Mesendoderm (in vitro differentiated cells): Measurements from ENCODE around the gene TULP1.
"Not testable (repeated sequence)": the region's sequence is repeated elsewhere in the genome, so short reads cannot be mapped to it uniquely, and the experiment has no call there.

ENCODE experiments used
- DNase-seq: peaks from one replicate; pipeline ENCODE4 v3.0.0; 2013
- H2AK5ac ChIP-seq: 2 replicates; pipeline ENCODE4 v1.6.1; 2013; ENCODE audit warnings: low read length, inconsistent platforms
- H2BK120ac ChIP-seq: 2 replicates; pipeline ENCODE4 v1.6.1; 2013; ENCODE audit warnings: low read depth, mild to moderate bottlenecking, low read length, moderate library complexity, mixed read lengths
- H2BK15ac ChIP-seq: replicated peaks from 2 replicates; pipeline ENCODE4 v1.6.1; 2013; ENCODE audit warnings: low read depth, mild to moderate bottlenecking, moderate library complexity
- H2BK5ac ChIP-seq: 2 replicates; pipeline ENCODE4 v1.6.1; 2013; ENCODE audit warnings: low read length, inconsistent platforms
- H3K18ac ChIP-seq: 2 replicates; pipeline ENCODE4 v1.6.1; 2013; ENCODE audit warnings: mild to moderate bottlenecking, low read length, mixed read lengths
- H3K23ac ChIP-seq: one replicate; pipeline ENCODE4 v1.6.1; 2013; ENCODE audit warnings: low read length
- H3K27ac ChIP-seq: 2 replicates; pipeline ENCODE4 v1.5.1; 2013; ENCODE audit warnings: low read depth, mild to moderate bottlenecking, inconsistent platforms, low read length, moderate library complexity
- H3K27me3 ChIP-seq: 2 replicates; pipeline ENCODE4 v1.6.1; 2013; ENCODE audit warnings: low read length, control low read depth, mild to moderate bottlenecking, inconsistent platforms; ENCODE audit not compliant: insufficient read depth, poor library complexity
- H3K36me3 ChIP-seq: 2 replicates; pipeline ENCODE4 v1.6.1; 2013; ENCODE audit warnings: low read length, inconsistent platforms; ENCODE audit not compliant: control insufficient read depth, insufficient read depth
- H3K4ac ChIP-seq: one replicate; pipeline ENCODE4 v1.6.1; 2013; ENCODE audit warnings: low read depth, mild to moderate bottlenecking, low read length, moderate library complexity
- H3K4me1 ChIP-seq: 2 replicates; pipeline ENCODE4 v1.6.1; 2013; ENCODE audit warnings: low read depth, low read length, inconsistent platforms; ENCODE audit not compliant: control insufficient read depth
- H3K4me2 ChIP-seq: 2 replicates; pipeline ENCODE4 v1.6.1; 2013; ENCODE audit warnings: low read length
- H3K4me3 ChIP-seq: 2 replicates; pipeline ENCODE4 v1.5.1; 2013; ENCODE audit warnings: mild to moderate bottlenecking, low read length
- H3K56ac ChIP-seq: one replicate; pipeline ENCODE4 v1.6.1; 2013; ENCODE audit warnings: low read length
- H3K79me1 ChIP-seq: 2 replicates; pipeline ENCODE4 v1.6.1; 2013; ENCODE audit warnings: low read length, inconsistent platforms
- H3K79me2 ChIP-seq: 2 replicates; pipeline ENCODE4 v1.6.1; 2013; ENCODE audit warnings: mild to moderate bottlenecking, low read length; ENCODE audit not compliant: control insufficient read depth, insufficient read depth
- H3K9ac ChIP-seq: 2 replicates; pipeline ENCODE4 v1.6.1; 2013; ENCODE audit warnings: low read length, inconsistent platforms
- H4K5ac ChIP-seq: one replicate; pipeline ENCODE4 v1.6.1; 2013; ENCODE audit warnings: low read length
- H4K8ac ChIP-seq: one replicate; pipeline ENCODE4 v1.6.1; 2013; ENCODE audit warnings: low read depth, mild to moderate bottlenecking, control low read depth, low read length, moderate library complexity
- WGBS: extraction: QIAGEN DNeasy Blood & Tissue Kit; methylation state at CpG from one replicate; pipeline ENCODE4 v1.1.7; 2013; ENCODE audit warnings: low lambda C conversion rate, missing lambda C conversion rate; ENCODE audit not compliant: insufficient coverage; ENCODE audit errors: extremely low coverage; 5-methylcytosine and 5-hydroxymethylcytosine counted together

The TULP1 gene

DNA sequence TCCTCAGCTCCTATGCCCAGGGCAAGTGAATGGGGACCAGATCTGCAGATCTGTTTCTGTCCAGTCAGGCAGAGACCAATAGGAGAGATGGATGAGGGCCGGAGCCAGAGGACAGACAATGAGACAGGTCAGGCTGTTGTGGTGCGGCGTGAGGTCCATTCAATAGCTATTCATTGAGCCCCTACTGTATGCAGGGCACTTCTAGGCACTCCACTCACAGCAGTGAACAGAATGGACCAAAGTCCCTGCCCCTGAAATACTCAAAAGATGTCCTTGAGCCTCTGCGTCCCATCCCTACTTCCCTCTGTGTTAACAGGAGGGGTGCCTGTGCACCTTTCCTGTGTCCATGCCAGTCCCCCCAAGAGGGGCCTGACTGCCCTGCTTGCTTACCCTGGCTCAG lies 8.5 kb upstream of the TULP1 start:
- DNase-seq: no peak
- Histone ChIP-seq H3K23ac (no peak overlapping the region), H2BK5ac (no peak overlapping the region), H3K4me1 (no peaks in the 10 kb centered on the region), H3K4me3 (no peak overlapping the region), H3K79me1 (no peaks in the 10 kb centered on the region), H3K27me3 (no peaks in the 10 kb centered on the region), H2BK15ac (no peak overlapping the region), H3K18ac (no peak overlapping the region), H2AK5ac (no peak overlapping the region), H2BK120ac (no peak overlapping the region), H3K4me2 (no peak overlapping the region), H3K4ac (no peak overlapping the region), H3K79me2 (no peaks in the 10 kb centered on the region), H3K9ac (no peak overlapping the region), H3K27ac (no peak overlapping the region), H3K56ac (no peak overlapping the region), H4K5ac (no peak overlapping the region), H4K8ac (no peak overlapping the region), H3K36me3 (no peaks in the 10 kb centered on the region)
- WGBS: no CpG with 5 or more reads among the region's 4 CpGs

DNA sequence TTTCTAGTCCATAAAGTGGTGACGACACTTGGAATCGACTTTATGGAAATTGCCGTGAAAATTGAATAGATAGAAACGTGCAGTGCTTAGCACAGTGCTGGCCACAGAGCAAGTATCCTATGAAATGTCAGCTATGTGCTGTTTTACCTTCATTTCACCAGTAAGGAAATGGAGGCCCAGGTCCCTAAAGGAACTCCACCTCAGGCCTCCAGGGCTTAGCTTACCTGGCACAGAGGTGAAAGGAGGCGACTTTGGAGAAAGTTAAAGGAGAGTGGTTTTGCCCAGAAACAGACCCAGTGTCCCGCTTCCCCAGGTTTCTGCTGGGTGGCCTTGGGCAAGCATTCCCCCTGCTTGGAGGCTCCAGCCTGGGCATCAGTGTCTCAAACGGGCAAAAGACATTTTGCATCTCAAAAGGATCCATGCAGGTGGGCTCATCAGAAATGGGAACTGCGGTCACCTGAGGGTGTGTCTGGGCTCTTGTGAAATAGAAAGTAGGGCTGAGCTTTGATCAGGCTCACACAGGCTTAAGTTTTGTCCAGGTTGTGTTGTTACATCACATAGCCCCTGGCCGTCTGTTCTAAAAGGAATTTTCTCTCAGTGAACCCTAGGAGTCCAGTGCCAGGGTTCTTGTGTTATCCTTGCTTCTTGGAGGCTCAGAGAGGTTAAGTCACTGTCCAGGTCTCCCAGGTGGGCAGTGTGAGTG lies 6.8 kb upstream of the TULP1 start:
- no peaks in the 10 kb centered on the region for H3K36me3 ChIP-seq
- no peak overlapping the region for H3K56ac ChIP-seq
- H3K27ac ChIP-seq: no peak overlapping the region
- no peaks in the 10 kb centered on the region for H3K79me1 ChIP-seq
- no peak overlapping the region for H3K4me3 ChIP-seq
- no peak overlapping the region for H3K18ac ChIP-seq
- no peaks in the 10 kb centered on the region for H3K79me2 ChIP-seq
- H4K5ac ChIP-seq: no peak overlapping the region
- no peak overlapping the region for H3K23ac ChIP-seq
- no peak overlapping the region for H3K9ac ChIP-seq
- H3K4me2 ChIP-seq: no peak overlapping the region
- no peak for DNase-seq
- no peaks in the 10 kb centered on the region for H3K27me3 ChIP-seq
- no peak overlapping the region for H2BK15ac ChIP-seq
- no peak overlapping the region for H2AK5ac ChIP-seq
- no peak overlapping the region for H4K8ac ChIP-seq
- WGBS: no CpG with 5 or more reads among the region's 9 CpGs
- H2BK120ac ChIP-seq: no peak overlapping the region
- H3K4me1 ChIP-seq: no peaks in the 10 kb centered on the region
- no peak overlapping the region for H2BK5ac ChIP-seq
- H3K4ac ChIP-seq: no peak overlapping the region

DNA sequence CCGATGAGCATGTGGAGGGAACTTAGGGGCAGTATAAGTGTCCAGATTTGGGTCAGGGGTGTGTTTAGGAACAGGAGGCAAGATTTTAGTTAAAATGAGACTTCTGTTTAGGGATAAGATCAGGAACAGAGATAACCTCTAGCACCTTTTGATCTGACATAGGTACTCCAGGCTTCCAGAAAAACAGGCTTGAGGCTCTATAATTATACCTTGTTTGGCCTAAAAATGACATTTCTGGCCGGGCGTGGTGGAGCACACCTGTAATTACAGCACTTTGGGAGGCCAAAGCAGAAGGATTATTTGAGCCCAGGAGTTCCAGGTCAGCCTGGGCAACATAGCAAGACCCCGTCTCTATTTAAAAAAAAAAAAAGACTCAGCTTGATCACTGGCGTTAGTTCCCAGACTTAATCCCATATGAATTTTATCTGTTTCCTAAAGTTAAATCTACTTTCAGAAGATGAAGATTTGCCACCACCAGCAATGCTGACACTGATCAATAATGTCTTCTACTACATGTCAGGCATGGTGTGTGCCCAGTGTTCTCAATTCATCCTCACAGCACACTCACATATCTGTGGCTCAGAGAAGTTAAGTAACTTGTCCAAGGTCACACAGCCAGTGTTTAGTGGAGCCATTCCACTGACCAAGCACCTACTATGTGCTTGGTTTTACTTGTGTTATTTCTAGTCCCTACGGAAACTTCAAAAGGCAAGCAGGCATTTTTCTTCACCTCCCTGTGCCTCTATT lies 6.0 kb upstream of the TULP1 start:
- H3K27me3 ChIP-seq: no peaks in the 10 kb centered on the region
- H3K79me2 ChIP-seq: no peaks in the 10 kb centered on the region
- no peaks in the 10 kb centered on the region for H3K79me1 ChIP-seq
- H3K18ac ChIP-seq: no peak overlapping the region
- no peak overlapping the region for H3K9ac ChIP-seq
- no peak overlapping the region for H3K4ac ChIP-seq
- no peak for DNase-seq
- H2AK5ac ChIP-seq: no peak overlapping the region
- no peak overlapping the region for H4K5ac ChIP-seq
- no peak overlapping the region for H4K8ac ChIP-seq
- H3K4me2 ChIP-seq: no peak overlapping the region
- no peak overlapping the region for H3K27ac ChIP-seq
- no peak overlapping the region for H2BK15ac ChIP-seq
- no peak overlapping the region for H2BK120ac ChIP-seq
- H3K36me3 ChIP-seq: no peaks in the 10 kb centered on the region
- no peak overlapping the region for H3K4me3 ChIP-seq
- no peak overlapping the region for H3K23ac ChIP-seq
- no peak overlapping the region for H3K56ac ChIP-seq
- H2BK5ac ChIP-seq: no peak overlapping the region
- no CpG with 5 or more reads among the region's 6 CpGs for WGBS
- H3K4me1 ChIP-seq: no peaks in the 10 kb centered on the region

DNA sequence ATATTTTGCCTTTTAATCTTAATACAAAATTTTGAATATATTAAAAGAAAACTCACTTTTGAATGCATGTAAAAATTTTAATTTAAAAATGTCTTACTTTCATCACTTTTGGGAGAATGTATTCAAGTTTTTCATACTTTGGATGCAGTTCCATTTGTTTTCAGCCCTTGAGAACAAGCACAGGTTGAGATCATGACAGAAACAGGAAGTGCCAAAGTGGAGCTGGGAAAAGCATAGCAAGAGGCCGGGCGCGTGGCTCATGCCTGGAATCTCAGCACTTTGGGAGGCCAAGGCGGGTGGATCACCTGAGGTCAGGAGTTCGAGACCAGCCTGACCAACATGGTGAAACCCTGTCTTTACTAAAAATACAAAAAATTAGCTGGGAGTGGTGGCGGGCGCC lies 5.3 kb upstream of the TULP1 start:
- no CpG with 5 or more reads among the region's 7 CpGs for WGBS
- not testable (repeated sequence) for H3K56ac ChIP-seq, H3K27me3 ChIP-seq, H3K79me2 ChIP-seq, H3K23ac ChIP-seq, H2BK5ac ChIP-seq, H3K4me1 ChIP-seq, H4K8ac ChIP-seq, H3K4me2 ChIP-seq, H3K27ac ChIP-seq, H3K79me1 ChIP-seq, H2AK5ac ChIP-seq, DNase-seq, H4K5ac ChIP-seq, H3K4ac ChIP-seq, H3K18ac ChIP-seq, H3K9ac ChIP-seq, H2BK120ac ChIP-seq, H3K4me3 ChIP-seq, H3K36me3 ChIP-seq, H2BK15ac ChIP-seq

DNA sequence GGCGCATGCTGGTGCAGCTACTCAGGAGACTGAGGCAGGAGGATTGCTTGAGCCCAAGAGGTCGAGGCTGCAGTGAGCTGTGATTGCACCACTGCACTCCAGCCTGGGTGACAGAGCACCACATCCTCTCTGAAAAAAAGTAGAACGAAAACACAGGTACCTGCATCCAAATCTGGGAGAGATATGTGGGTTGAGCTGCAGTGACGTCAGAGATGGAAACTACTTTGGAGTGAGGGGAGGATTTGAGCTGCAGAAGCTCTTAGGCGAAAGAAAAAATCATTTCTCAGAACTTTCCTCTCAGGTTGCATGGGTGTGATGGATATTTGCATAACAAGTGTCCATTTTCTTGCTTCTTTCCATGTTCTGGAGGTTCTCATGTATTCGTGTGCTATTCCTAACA lies 4.0 kb upstream of the TULP1 start:
- no peak overlapping the region for H3K4ac ChIP-seq
- H3K4me1 ChIP-seq: no peaks in the 10 kb centered on the region
- H2BK15ac ChIP-seq: no peak overlapping the region
- H3K27me3 ChIP-seq: no peaks in the 10 kb centered on the region
- H3K4me2 ChIP-seq: no peak overlapping the region
- no peak overlapping the region for H3K27ac ChIP-seq
- no peak overlapping the region for H3K23ac ChIP-seq
- H2BK5ac ChIP-seq: no peak overlapping the region
- H4K5ac ChIP-seq: no peak overlapping the region
- no peak overlapping the region for H2AK5ac ChIP-seq
- no peak overlapping the region for H3K9ac ChIP-seq
- H4K8ac ChIP-seq: no peak overlapping the region
- no peaks in the 10 kb centered on the region for H3K36me3 ChIP-seq
- no peak overlapping the region for H2BK120ac ChIP-seq
- no peak overlapping the region for H3K56ac ChIP-seq
- H3K18ac ChIP-seq: no peak overlapping the region
- no peak for DNase-seq
- no peak overlapping the region for H3K4me3 ChIP-seq
- H3K79me1 ChIP-seq: no peaks in the 10 kb centered on the region
- WGBS: no CpG with 5 or more reads among the region's 6 CpGs
- H3K79me2 ChIP-seq: no peaks in the 10 kb centered on the region
